ENCODE measurements around the gene C21orf91. TPM values are rescaled to one million over a fixed set of nuclear protein-coding genes. Genes with fewer than 3 reads are reported as not detected.
A peak's percentile ranks its signal among the peaks of the same experiment; 100 is the strongest.

Gene C21orf91
- total RNA-seq (2014; rRNA removed; shearing (Covaris generic)) (2.5 and 3.7 TPM in 2 replicates), polyA plus RNA-seq (2016; fragmentation: Nextera tagmentation; extraction: Ambion mirVana) (4.4 and 4.9 TPM in 2 replicates)

DNA sequence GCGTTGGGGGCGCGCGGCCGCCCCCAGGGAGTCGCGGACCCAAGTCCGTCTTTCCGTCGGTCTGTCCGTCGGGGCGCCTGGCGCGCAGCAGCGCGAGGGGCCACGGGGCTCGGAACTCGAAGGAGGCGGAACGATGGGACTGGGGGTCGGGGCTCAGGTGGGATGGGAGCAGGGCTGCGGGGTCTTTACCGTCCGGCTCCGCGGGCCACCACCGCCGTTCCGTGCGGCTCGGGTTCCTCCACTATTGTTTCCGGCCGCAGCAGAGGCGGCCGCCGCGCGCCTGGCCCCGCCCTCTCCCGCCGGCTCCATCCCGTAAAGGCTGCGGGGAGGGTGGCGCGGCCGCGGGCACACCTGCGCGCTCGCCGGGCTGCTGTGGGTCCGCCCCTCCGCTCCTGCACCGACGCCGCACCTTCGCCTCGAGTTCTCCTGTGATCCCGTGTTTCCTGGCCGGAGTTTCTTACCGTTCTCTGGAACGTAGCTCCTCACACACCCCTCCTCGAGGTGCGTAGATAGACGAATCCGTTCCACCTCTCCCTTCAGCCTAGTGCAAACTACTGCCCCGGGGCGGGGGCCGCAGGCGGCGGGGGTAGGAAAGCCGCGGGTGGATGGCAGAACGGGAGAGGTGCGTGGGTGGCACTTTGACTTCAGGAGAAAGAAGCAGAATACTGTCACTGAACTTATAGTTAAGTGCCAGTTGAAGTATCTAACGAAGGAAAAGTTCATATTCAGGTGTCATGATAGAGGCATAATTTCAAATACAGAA lies at the start of gene C21orf91:
TSS of gene C21orf91 (minus strand) at position 243 of the 763 bp plus-strand sequence. CDS start 1,038 bp downstream, outside the sequence.
- H3K4me3 ChIP-seq = peak within 1 kb of the TSS; percentile 82
- H3F3A ChIP-seq (ENCODE audit: insufficient read depth) = no peaks in the 10 kb centered on the region
- peak within 1 kb of the TSS; percentile 48 for H3K27ac ChIP-seq
- H3K36me3 ChIP-seq (ENCODE audit: low read depth) = no peaks in the 10 kb centered on the region
- no peaks in the 10 kb centered on the region for H4K20me1 ChIP-seq (ENCODE audit: insufficient read depth)
- H2AFZ ChIP-seq = peak within 1 kb of the TSS; percentile 85
- no peaks in the 10 kb centered on the region for H3K9me2 ChIP-seq (ENCODE audit: insufficient read depth)
- H3K9ac ChIP-seq = peak within 1 kb of the TSS; percentile 84
- no peaks in the 10 kb centered on the region for H3K9me3 ChIP-seq (ENCODE audit: low read depth)
- TF ChIP-seq EZH2 (IDR thresholded peaks at IDR 0.05; ENCODE audit: insufficient read depth, poor library complexity, severe bottlenecking) = no peak
- no peak for TF ChIP-seq EZH2phosphoT487 (IDR thresholded peaks at IDR 0.05; ENCODE audit: insufficient read depth, low read depth)
- H3K79me2 ChIP-seq (ENCODE audit: insufficient read depth) = no peaks in the 10 kb centered on the region
- WGBS, 2 experiments (ENCODE audit: low coverage in 1 of 2, low lambda C conversion rate in 2 of 2, missing lambda C conversion rate in 2 of 2) = 0 to 1% methylated on average over 35 to 66 of the region's 78 CpGs
- in situ Hi-C loops (cut with MboI) = no loop called here
- H3K27me3 ChIP-seq (replicated peaks; ENCODE audit: insufficient read depth) = no peaks in the 10 kb centered on the region
- peak; percentile 87 for DNase-seq
- peak within 1 kb of the TSS; percentile 84 for H3K4me2 ChIP-seq (ENCODE audit: unreplicated experiment)
- no peaks in the 10 kb centered on the region for H3K4me1 ChIP-seq (ENCODE audit: insufficient read depth)

DNA sequence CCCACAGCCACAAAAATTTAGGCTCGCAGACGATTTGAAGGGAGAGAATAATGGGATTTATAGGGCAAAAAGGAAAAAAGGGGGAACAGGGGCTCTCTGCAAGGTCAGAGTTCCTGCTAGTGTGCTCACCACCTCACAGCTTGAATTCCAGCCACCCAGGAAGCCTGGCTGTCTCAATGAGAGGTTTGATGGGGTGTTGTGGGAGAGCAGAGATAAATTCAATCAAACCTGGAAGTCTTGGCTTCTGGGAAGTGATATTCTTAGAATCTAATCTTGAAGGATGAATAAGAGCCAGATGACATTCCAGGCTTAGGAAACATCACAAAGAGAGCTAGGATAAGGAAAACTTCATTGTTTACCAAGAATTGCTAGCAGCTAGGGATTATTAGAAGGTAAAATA lies 47.4 kb upstream of the C21orf91 start:
- H3F3A ChIP-seq (ENCODE audit: insufficient read depth) = no peaks in the 10 kb centered on the region
- TF ChIP-seq EZH2phosphoT487 (IDR thresholded peaks at IDR 0.05; ENCODE audit: insufficient read depth, low read depth) (no peak), EZH2 (IDR thresholded peaks at IDR 0.05; ENCODE audit: insufficient read depth, poor library complexity, severe bottlenecking) (no peak)

GRCh38 chr21:17859661-17860060 lies 40.5 kb upstream of the C21orf91 start:
- H3K9me3 ChIP-seq (ENCODE audit: low read depth) = no peaks in the 10 kb centered on the region
- H3K9ac ChIP-seq = no peak overlapping the region
- H3K27ac ChIP-seq = no peak overlapping the region
- in situ Hi-C loops (cut with MboI) = no loop called here
- no peak overlapping the region for H3K4me3 ChIP-seq
- 8% methylated on average over 1 of the region's 1 CpG for WGBS, 2 experiments (ENCODE audit: low coverage in 1 of 2, low lambda C conversion rate in 2 of 2, missing lambda C conversion rate in 2 of 2)
- H3F3A ChIP-seq (ENCODE audit: insufficient read depth) = no peaks in the 10 kb centered on the region
- H3K79me2 ChIP-seq (ENCODE audit: insufficient read depth) = no peaks in the 10 kb centered on the region
- no peaks in the 10 kb centered on the region for H3K9me2 ChIP-seq (ENCODE audit: insufficient read depth)
- H4K20me1 ChIP-seq (ENCODE audit: insufficient read depth) = no peaks in the 10 kb centered on the region
- H3K4me1 ChIP-seq (ENCODE audit: insufficient read depth) = no peaks in the 10 kb centered on the region
- H3K36me3 ChIP-seq (ENCODE audit: low read depth) = no peaks in the 10 kb centered on the region
- H2AFZ ChIP-seq = no peak overlapping the region
- DNase-seq = no peak
- no peaks in the 10 kb centered on the region; the same call in 1 of the 2 replicates for H3K27me3 ChIP-seq (replicated peaks; ENCODE audit: insufficient read depth)
- H3K4me2 ChIP-seq (ENCODE audit: unreplicated experiment) = no peak overlapping the region
- no peak for TF ChIP-seq EZH2phosphoT487 (IDR thresholded peaks at IDR 0.05; ENCODE audit: insufficient read depth, low read depth)
- no peak for TF ChIP-seq EZH2 (IDR thresholded peaks at IDR 0.05; ENCODE audit: insufficient read depth, poor library complexity, severe bottlenecking)

More for the DNA sequence above, 47.4 kb upstream of the C21orf91 start:
- Histone ChIP-seq H3K36me3 (ENCODE audit: low read depth) (no peaks in the 10 kb centered on the region), H3K4me2 (ENCODE audit: unreplicated experiment) (no peak overlapping the region), H3K9ac (no peak overlapping the region), H4K20me1 (ENCODE audit: insufficient read depth) (no peaks in the 10 kb centered on the region), H3K27ac (no peak overlapping the region), H3K79me2 (ENCODE audit: insufficient read depth) (no peaks in the 10 kb centered on the region), H3K9me2 (ENCODE audit: insufficient read depth) (no peaks in the 10 kb centered on the region), H3K27me3 (replicated peaks; ENCODE audit: insufficient read depth) (no peaks in the 10 kb centered on the region), H3K9me3 (ENCODE audit: low read depth) (no peaks in the 10 kb centered on the region), H3K4me3 (no peak overlapping the region), H2AFZ (no peak overlapping the region), H3K4me1 (ENCODE audit: insufficient read depth) (no peaks in the 10 kb centered on the region)
- no peak for DNase-seq
- in situ Hi-C loops (cut with MboI) = no loop called here
- WGBS, 2 experiments (ENCODE audit: low coverage in 1 of 2, low lambda C conversion rate in 2 of 2, missing lambda C conversion rate in 2 of 2) = 39 to 43% methylated on average over 2 of the region's 2 CpGs

GRCh38 chr21:17858747-17859146 lies 39.6 kb upstream of the C21orf91 start:
- Histone ChIP-seq H3K9ac (no peak overlapping the region), H3K4me2 (ENCODE audit: unreplicated experiment) (no peak overlapping the region), H3F3A (ENCODE audit: insufficient read depth) (no peaks in the 10 kb centered on the region), H3K36me3 (ENCODE audit: low read depth) (no peaks in the 10 kb centered on the region), H3K9me3 (ENCODE audit: low read depth) (no peaks in the 10 kb centered on the region), H3K4me3 (no peak overlapping the region), H4K20me1 (ENCODE audit: insufficient read depth) (no peaks in the 10 kb centered on the region), H2AFZ (no peak overlapping the region), H3K9me2 (ENCODE audit: insufficient read depth) (no peaks in the 10 kb centered on the region), H3K79me2 (ENCODE audit: insufficient read depth) (no peaks in the 10 kb centered on the region), H3K27me3 (replicated peaks; ENCODE audit: insufficient read depth) (no peaks in the 10 kb centered on the region; the same call in 1 of the 2 replicates), H3K4me1 (ENCODE audit: insufficient read depth) (no peaks in the 10 kb centered on the region), H3K27ac (no peak overlapping the region)
- no peak for DNase-seq
- in situ Hi-C loops (cut with MboI) = no loop called here
- WGBS, 2 experiments (ENCODE audit: low coverage in 1 of 2, low lambda C conversion rate in 2 of 2, missing lambda C conversion rate in 2 of 2) = 42 to 43% methylated on average over 2 of the region's 2 CpGs
- no peak for TF ChIP-seq EZH2 (IDR thresholded peaks at IDR 0.05; ENCODE audit: insufficient read depth, poor library complexity, severe bottlenecking)
- TF ChIP-seq EZH2phosphoT487 (IDR thresholded peaks at IDR 0.05; ENCODE audit: insufficient read depth, low read depth) = no peak

Data from GM23248 (cell line).